GM18907 (cell line): ENCODE measurements around the gene COL28A1.
A peak's percentile ranks its signal among the peaks of the same experiment; 100 is the strongest.

ENCODE experiments used
- ATAC-seq: cut with Tn5 transposase; IDR thresholded peaks from one replicate; pipeline ENCODE4 v1.9.1; 2021; ENCODE audit warnings: mild to moderate bottlenecking, moderate library complexity; ENCODE audit not compliant: unreplicated experiment

COL28A1 gene

DNA sequence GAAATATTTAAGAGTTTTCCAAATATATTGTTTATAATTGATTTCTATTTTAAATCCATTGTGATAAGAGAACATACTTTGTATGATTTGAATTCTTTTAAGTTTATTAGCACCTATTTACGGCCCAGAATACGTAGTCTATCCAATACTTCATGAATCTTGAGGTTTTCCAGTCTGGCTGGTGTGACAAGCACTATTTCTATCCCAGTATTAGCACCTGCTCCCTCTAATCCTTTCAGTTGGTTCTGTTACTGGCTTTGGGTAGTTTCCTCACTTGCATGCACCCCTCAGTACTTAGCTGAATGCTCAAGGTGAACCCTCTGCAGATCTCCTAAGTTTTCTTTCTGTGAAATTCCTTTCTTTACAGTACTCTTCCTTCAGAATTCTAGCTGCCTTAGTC is 186.5 kb downstream of the COL28A1 start:
- ATAC-seq, result no peak

DNA sequence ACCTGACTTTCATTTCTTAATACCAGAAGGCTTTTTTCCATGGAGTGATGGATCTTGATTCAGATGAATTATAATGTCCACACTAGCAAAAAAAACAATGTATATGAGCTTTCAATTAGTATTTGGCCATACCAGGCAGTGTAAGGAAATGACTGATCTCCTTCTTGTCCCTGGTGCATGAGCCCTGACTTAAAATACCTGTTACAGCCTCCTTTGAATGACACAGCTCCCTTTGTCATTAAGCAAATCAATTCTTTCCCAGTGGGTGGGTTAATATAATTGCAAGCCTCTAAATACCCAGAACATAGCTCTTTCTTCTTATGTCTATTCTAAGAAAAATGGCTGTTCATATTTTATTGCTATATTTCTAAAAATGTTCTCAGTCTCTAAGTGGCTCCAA is 188.6 kb downstream of the COL28A1 start:
- no peak for ATAC-seq

DNA sequence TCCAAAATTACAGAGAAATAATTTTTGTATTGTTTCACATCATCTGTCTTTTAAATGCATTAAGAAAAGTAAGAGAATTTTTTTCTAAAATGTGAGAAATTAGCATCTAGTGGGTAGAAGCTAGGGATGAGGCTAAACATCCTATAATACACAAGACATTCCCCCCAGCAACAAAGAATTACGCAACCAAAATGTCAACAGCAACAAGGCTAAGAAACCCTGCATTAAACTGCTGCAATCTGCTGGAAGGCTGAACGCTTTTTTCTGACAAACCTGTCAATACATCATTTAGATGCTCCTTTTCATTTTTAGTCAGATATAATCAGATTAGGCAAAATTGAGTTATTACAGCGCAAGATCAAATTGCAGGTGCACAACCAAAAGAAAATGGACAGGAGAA is 191.1 kb downstream of the COL28A1 start:
- no peak for ATAC-seq

DNA sequence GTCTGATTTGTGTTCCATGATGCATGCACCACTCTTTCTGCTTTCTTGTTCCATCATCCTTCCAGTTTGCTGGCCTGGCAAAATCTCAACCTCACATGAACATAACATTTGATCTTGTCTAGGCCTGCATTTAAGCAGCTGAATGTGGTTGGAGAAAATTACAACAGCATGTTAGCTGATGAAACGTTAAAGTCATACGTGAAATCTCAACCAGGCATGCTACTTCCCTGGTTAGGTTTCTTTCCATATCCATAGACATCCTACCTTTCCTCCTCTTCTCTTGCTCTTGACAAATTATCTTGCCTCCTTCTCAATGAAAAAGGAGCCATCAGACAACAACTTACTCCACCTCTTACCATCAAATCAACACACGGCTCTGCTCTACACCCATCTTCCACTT is 199.8 kb downstream of the COL28A1 start:
- ATAC-seq, result no peak

DNA sequence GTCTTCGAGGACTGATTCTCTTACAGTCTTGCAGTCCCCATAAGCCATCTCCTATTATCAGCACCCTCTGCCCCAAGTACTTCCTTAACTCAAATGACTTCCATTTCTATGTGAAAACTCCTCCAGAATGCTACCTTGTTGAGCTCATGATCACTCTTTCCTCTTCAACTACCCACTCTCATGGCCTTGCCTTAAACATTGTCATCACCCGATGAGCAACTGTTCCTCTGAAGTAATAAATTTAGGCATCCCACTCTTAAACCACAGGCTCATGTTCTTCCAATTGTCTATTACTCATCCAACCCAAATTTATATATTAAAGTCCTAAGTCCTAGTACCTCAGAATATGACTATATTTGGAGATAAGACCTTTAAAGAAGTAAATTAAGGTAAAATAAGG is 200.5 kb downstream of the COL28A1 start:
- ATAC-seq, result no peak

DNA sequence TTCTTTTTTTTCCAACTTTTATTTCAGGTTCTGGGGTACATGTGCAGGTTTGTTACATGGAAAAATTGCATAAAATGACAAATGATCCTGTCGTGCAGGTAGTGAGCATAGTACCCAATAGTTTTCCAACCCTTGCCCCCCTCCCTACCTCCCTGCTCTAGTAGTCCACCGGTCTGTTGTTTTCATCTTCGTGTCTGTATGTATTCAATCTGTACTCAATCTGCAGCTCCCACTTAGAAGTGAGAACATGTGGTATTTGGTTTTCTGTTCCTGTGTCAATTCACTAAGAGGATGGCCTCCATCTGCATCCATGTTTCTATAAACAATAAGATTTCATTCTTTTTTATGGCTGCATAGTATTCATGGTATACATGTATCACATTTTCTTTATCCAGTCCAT is 202.1 kb downstream of the COL28A1 start:
- ATAC-seq, result no peak

DNA sequence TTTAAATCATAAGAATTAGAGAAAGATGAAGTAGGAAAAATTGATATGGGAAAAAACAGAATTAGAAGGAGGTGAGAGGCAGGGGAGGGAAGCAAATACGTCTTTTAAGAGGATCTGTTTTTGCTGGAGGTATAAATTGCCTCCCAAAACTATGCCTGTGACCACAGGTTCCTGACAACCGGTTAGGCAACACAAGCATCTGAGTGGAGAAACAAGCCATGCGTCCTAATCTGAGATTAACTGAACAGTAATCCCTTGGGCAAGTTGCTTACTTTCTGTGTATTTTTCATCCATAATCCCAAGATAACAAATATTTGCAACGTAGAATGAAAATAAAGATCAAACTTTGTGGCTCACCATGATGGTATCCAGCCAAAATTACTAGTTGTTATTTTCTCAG is 204.2 kb downstream of the COL28A1 start:
- no peak for ATAC-seq

DNA sequence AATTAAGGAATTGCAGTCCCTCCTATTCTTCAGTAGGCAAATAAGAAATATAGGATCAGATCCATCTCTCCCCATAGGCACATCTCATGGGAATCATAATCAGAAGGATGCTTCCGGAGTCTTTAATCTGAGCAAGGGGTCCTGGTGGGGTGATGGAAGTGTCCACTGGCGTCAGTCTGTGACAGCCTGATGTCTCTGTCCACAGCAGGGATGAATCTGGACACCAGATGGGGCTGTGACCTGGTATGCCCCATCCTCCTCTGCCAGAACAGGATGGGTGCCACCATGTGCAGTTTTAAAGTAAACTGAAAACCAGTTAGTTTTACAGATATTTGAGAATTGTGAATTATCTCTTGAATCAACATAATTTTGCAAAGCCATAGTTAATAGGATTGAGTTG is 204.7 kb downstream of the COL28A1 start:
- no peak for ATAC-seq

DNA sequence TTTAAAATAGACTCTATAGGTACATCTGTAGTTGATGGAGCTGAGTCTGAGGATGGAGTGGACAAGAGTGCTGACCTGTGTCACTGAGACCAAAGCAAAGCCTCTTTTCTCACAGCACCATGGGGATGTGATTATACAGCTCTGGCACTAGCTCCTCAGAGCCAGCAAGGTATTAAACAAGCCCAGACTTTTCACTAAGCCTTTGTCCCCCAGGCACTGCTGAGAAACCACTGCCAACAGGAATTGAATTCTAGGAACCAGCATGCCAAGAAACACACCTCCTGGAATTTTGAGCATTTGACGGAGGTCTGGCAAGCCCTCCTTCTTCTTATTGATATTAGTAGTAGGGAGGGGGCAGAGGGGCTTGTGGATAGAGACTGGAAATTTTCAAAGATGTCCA is 206.3 kb downstream of the COL28A1 start:
- no peak for ATAC-seq

DNA sequence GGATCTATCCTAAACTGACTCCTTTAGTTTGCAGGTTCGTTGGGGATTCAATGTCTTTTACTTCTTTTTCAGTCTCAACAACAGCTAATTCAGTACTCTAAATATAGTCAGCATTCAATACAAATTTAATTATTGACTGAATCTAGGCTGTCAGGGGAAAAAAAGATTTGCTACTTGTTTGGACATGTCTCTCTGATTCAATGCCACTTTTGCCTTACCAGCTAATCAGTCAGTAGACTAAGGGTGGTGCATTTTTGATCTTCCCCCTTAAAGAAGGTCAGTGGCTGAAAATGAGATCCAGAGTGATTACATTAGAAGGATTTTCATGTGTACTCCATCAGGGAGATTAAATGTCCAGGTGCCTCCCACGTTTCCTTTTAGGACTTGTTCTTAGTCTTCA is 208.2 kb downstream of the COL28A1 start:
- no peak for ATAC-seq

DNA sequence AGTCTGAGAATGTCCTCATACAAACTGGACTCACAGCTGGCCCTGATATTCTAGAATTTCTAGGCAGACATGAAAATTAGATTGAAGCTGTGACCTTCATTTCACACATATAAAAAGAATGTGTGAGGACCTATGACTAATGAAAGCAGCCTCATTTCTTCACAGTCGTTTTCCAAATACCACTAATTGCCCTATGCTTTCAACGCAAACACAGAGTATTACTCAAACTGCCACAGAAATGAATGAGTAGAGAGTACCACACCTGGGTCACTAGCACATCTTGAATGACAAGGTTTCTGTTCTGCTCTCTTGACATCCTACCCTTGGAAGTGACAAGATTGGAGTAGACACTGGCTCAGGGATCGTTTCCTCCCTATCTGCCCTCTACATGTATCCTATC is 211.0 kb downstream of the COL28A1 start:
- ATAC-seq, result no peak

DNA sequence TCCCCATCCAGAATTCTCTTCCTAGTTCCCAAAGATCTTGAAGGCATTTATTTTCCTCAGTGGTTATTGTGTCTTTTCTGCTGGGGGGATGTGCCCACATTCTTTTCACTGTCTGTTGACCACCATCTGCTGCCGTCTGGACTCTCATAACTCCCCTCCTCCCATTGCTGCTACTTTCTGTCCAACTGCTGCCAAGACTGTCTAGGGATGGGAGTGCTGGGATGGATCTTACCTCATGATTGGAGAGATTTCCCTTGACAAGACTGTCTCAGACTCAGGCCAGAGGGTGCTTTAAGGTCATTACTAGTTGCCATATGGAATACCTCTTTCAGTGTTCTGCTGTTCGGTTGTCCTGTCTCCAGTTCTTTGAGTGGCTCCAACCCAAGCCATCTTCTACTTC is 211.8 kb downstream of the COL28A1 start:
- ATAC-seq, result no peak

DNA sequence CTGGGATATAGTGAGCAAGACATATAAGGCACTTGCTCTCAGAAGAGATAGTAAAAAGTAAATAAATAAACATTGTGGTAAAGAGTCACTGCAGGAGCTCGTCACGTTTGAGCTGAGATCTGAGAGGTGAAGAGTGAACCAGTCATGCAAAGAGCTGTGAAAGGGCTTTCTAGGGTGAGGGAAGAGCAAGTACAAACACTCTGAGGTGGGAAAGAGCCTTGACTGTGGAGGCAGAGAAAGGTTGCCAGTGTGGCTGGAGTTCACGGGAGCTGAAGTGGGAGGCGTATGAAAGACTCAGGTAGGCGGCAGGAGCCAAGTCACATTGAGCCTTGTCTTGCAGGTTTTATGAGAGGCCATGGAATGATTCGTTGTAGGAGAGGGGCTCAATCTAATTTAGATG is 212.3 kb downstream of the COL28A1 start:
- ATAC-seq, result peak; percentile 85

DNA sequence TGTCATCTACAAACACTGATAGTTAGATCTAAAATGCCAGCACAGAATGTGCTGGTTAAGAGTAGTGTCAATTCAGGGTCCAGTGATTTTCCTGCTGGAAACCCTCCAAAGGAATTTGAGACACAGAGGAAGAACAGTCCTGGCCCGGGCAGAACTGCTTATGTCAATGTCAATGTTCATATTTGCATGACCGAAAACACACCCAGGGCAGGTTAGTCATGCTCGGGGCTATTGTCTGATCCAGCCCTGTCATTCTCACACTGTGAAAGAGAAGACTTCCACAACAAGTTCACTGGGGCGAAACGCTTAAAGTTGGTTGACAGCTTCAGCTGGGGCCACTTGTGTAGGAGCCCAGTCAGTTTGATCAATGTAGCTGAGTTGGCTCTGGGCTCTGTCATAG is 214.0 kb downstream of the COL28A1 start:
- ATAC-seq, result peak; percentile 91

DNA sequence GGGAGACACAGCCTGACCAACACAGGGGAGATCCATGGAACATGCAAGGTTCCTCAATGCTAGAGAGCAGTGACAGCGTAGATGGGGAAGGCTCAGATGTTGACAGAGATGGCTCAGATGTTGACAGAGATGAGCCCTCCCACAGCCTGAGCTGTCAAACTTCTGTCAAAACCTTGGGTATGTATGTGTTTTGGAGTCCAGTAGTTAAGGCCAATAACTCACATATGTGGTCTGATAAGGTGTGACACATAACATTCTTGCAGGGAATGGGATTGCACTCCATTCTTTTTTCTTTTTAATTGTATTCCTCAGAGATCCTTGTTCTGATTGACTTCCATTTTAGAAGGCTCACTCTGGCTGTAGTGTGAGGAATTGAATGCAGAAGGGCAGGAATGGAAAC is 217.1 kb downstream of the COL28A1 start:
- no peak for ATAC-seq

DNA sequence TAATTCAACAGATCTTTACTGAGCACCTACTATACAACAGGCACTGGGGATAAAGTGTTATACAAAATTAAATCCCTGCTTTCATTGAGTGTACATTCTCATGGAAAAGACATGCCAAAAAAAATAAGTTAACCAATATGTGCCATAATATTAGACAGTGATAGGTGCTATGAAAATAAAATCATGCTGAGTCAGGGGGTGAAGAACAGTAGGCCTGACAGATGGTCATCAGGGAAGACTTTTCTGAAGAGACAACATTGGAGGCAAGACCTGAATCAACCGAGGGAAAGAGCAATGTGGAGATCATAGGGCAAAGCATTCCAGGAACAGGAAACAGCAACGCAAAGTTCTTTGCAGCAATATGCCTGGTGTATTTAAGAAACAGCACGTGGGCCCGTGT is 217.8 kb downstream of the COL28A1 start:
- ATAC-seq, result no peak

DNA sequence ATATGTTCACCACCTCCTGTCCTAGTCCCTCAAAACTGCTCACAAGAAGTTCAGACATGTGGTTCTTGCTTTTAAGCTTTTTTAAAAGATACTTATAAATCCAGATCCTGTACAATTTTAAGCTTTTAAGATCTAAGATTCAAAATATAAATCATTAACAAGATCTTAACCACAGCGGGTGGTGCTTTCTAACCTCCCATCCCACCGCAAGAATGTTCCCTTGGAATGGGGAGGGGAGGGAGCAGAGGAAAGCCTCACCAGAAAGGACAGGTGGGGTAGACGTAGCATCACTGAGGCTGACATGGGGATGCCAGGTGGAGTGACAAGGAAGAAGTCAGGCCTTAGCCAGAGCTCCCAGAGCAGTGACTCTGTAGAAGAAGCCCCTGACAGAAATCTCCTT is 219.8 kb downstream of the COL28A1 start:
- no peak for ATAC-seq

DNA sequence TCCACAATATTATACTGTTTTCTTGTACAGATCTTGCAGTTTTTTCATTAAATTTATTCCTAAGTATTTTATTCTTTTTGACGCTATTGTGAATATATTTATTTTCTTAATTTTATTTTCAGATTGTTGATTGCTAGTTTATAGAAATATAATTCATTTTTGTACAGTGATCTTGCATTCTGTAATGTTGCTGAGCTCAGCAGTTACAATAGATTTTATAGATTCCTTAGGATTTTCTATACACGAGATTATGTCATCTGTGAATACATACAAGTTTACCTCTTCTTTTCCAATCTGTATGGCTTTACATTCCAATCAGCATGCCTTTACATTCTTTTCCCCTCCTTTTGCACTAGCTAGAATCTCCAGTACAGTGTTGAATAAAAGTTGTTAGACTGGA is 223.3 kb downstream of the COL28A1 start:
- no peak for ATAC-seq

DNA sequence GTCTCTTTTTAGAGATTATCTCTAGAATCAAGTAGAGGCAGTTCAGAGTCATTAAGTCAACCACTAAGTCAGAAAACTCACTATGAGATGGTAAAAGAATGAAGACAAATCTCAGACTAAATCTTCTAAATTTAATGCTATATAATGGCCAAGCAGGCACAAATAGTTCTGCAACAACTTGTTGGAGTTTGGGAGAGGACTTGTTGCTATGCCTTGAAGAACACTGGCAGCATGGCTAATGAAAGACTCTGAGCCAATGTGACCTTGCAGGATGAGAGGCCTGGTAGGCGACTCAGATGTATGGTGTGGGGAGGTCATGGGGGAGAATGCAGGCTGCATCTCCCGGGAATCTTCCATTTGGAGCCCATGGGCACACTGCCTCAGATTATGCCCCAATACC is 224.7 kb downstream of the COL28A1 start:
- no peak for ATAC-seq

DNA sequence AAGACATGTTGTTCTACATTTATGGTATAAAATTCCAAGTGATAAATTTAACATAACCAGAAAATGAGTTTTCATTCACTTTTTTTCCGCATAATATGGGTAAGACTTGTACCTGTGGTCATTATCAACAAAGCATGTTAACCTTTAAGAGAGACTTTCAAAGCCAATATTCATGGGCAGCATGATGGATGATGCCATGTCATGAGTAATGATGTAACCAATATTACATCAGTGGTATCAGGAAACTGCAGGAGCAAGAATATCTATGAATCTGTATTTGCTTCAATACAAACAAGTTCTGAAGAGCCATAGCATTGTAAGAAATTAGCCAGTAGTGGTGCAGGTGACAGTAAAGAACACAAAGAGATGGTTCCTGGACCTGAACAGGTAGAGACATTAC is 226.5 kb downstream of the COL28A1 start:
- ATAC-seq, result no peak
